ENCODE measurements around the gene CDH4.

The CDH4 gene

GRCh38 chr20:61561111-61561830 lies 309.2 kb downstream of the CDH4 start:
- DNase-seq (ENCODE audit: low spot score), result no peak

- DNase-seq (ENCODE audit: low spot score), result no peak
Observed at GRCh38 chr20:61562491-61562890, 310.4 kb downstream of the CDH4 start.

GRCh38 chr20:61562897-61563504 lies 310.9 kb downstream of the CDH4 start:
- no peak for DNase-seq (ENCODE audit: low spot score)

- DNase-seq (ENCODE audit: low spot score), result no peak
Observed at GRCh38 chr20:61564628-61565027, 312.6 kb downstream of the CDH4 start.

- DNase-seq (ENCODE audit: low spot score), result no peak
Observed at GRCh38 chr20:61565791-61566190, 313.7 kb downstream of the CDH4 start.

- no peak for DNase-seq (ENCODE audit: low spot score)
Observed at GRCh38 chr20:61566691-61567090, 314.6 kb downstream of the CDH4 start.

GRCh38 chr20:61567204-61567603 lies 315.1 kb downstream of the CDH4 start:
- DNase-seq (ENCODE audit: low spot score), result no peak

GRCh38 chr20:61569825-61570224 lies 317.8 kb downstream of the CDH4 start:
- DNase-seq (ENCODE audit: low spot score), result no peak

GRCh38 chr20:61570646-61571195 lies 318.7 kb downstream of the CDH4 start:
- DNase-seq (ENCODE audit: low spot score), result no peak

- no peak for DNase-seq (ENCODE audit: low spot score)
Observed at GRCh38 chr20:61571221-61571620, 319.2 kb downstream of the CDH4 start.

- DNase-seq (ENCODE audit: low spot score), result no peak
Observed at GRCh38 chr20:61571916-61572711, 320.1 kb downstream of the CDH4 start.

- no peak for DNase-seq (ENCODE audit: low spot score)
Observed at GRCh38 chr20:61572789-61573188, 320.7 kb downstream of the CDH4 start.

GRCh38 chr20:61573415-61574305 lies 321.6 kb downstream of the CDH4 start:
- DNase-seq (ENCODE audit: low spot score), result no peak

GRCh38 chr20:61575151-61575937 lies 323.3 kb downstream of the CDH4 start:
- peak; percentile 32 for DNase-seq (ENCODE audit: low spot score)

- DNase-seq (ENCODE audit: low spot score), result no peak
Observed at GRCh38 chr20:61576372-61576771, 324.3 kb downstream of the CDH4 start.

- no peak for DNase-seq (ENCODE audit: low spot score)
Observed at GRCh38 chr20:61577065-61577464, 325.0 kb downstream of the CDH4 start.

- DNase-seq (ENCODE audit: low spot score), result no peak
Observed at GRCh38 chr20:61579908-61580307, 327.8 kb downstream of the CDH4 start.

- DNase-seq (ENCODE audit: low spot score), result no peak
Observed at GRCh38 chr20:61580958-61581824, 329.1 kb downstream of the CDH4 start.

GRCh38 chr20:61581825-61582188 lies 329.7 kb downstream of the CDH4 start:
- no peak for DNase-seq (ENCODE audit: low spot score)
